Caki2 (cell line): Measurements from ENCODE around the gene CCDC137. TPM values are rescaled to one million over a fixed set of nuclear protein-coding genes. Genes with fewer than 3 reads are reported as not detected.
A peak's percentile ranks its signal among the peaks of the same experiment; 100 is the strongest.

Experiments used
- DNase-seq: peaks from one replicate; pipeline ENCODE4 v3.0.0-alpha.2; 2015; ENCODE audit warnings: low read depth
- in situ Hi-C: cut with HindIII; loops from 2 replicates; pipeline ENCODE4 v1.10.0; 2016; ENCODE audit warnings: low sequenced_read_pairs, low pct_unique_long_range_greater_than_20kb, mixed read lengths
- total RNA-seq: library from RNA; depleted of rRNA; stranded (reverse); fragments of >200 nt; shearing (Covaris generic); gene quantifications from 2 replicates; pipeline ENCODE4 v1.2.3, GENCODE V29; 2014; ENCODE audit warnings: low replicate concordance

The CCDC137 gene
- total RNA-seq, 1 experiment from 2014 or later = 39.2 TPM

DNA sequence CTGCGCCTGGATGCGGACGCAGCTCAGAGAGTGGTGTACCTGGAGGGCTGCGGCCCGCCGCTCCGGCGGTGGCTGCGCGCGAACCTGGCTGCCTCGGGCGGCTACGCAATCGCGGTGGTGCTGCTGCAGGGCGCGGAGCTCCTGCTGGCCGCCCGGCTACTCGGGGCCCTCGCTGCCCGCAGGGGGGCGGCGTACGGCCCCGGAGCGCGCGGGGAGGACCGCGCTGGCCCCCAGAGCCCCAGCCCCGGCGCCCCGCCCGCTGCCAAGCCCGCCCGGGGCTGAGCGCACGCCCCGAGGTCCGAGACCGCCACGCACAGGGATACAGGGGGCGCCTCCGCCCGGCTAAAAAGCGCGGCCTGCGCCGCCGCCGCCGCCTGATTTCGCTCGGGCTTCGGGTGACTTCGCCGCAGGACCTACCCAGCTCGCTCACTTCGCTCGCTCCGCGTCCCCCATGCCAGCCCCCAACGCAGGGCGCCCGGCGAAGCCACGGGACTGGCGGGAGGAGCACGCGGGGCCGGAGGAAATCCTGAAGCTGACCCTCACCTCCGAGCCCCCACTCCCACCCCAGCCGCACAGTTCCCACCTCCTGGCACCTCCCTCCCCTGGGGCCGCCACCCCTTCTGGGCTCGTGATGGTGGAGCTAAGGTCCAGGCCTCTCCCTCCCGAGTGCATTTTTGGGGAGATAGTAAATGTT lies 18.4 kb upstream of the CCDC137 start:
- DNase-seq = no peak
- in situ Hi-C loops = no loop called here

DNA sequence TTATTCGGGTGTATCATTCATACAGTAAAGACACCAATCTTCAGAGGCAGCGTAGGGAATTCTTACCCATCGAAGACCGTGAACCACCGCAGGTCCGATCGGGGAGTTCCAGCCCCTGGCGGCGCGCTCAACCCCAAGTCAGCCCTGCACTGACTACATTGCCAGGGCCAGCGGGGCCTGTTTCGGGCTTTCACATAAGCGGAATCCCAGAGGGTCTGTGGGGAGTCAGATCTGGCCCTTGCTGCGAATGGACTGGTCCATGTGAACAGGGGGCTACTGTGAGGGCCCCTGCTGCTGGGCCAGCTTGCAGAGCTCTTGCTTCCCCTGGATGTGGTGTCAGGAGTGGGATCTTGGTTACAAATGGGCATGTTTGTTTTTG lies 17.8 kb upstream of the CCDC137 start:
- in situ Hi-C loops = no loop called here
- no peak for DNase-seq

DNA sequence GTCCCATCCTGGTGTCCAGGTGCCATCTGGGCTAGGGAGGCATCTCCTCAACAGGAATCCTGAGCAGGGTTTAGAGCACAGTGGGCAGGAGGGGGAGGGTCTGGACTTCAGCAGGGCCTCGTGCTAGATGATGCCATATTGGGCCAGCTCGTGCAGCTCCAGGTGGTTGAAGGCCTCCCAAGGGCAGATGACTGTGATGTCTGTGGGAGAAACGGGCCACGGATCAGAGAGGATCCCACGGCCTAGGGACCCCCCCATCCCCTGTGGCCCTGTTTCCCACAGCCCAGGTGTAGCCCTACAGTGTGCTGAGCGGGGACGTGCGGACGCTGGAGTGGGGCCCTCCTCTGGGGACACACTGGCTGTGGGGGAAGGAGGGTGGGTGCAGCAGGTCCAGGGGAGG lies 15.6 kb upstream of the CCDC137 start:
- no peak for DNase-seq
- in situ Hi-C loops = no loop called here

DNA sequence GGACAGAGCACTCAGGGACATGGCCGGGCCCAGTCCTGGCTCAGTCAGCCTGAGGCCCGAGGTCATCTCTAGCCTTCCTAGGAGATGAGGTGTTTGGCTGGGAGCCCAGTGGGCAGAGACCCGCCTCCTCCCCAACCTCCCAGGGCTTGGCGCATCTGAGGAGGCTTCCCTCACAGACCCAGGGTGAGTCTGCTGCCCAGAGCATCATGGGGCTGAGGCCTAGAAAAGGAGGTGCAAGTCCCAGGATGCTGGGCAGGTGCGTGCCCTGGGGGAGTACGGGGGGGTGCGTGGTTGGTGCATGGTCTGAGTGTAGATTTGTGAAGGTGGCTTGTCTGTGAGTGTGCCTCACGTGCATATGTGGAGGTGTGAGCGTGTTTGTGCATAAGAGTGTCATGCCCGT lies 14.8 kb upstream of the CCDC137 start:
- DNase-seq = peak; percentile 80
- in situ Hi-C loops = no loop called here

DNA sequence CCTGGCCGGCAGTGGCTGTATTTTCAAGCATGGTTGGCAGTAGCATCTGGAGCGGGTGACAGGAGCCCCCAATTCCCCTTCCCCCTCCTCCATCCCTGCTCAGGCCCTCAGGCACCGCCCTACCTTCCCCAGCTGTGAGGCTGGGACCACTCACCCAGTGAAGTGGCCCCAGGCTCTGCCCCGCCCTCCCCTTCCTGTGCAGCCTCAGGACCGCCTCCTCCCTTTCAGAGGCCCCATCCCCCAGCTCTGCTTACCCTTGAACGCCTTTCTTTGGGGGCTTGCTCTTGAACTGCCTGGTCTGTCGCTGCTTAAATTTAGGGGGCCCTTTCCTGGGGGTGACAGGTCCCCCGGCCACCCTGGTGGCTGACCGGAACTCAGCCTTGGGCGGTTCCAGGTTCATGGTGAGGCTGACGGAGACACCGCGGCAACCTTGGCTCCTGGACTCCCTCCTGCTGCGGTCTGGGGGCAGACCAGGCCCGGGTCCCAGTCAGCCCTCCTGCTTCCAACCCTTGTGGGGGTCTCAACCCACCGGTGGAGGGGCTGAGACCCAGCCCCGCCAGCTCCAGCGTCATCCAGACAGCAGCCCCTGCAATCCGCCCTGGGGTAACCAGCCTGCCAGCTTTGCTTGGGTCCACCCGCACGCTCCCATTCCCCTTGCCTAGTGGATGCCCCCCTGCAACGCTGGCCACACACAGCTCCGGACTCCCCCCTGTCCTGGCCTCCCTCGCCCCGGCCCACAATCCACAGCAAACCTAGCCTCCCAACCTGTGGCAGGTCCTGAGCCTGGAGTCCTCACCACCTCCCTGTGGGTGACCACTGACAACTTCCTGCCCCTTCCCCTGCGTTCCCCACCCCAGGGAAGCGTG lies 13.4 kb upstream of the CCDC137 start:
- no peak for DNase-seq
- in situ Hi-C loops = no loop called here

DNA sequence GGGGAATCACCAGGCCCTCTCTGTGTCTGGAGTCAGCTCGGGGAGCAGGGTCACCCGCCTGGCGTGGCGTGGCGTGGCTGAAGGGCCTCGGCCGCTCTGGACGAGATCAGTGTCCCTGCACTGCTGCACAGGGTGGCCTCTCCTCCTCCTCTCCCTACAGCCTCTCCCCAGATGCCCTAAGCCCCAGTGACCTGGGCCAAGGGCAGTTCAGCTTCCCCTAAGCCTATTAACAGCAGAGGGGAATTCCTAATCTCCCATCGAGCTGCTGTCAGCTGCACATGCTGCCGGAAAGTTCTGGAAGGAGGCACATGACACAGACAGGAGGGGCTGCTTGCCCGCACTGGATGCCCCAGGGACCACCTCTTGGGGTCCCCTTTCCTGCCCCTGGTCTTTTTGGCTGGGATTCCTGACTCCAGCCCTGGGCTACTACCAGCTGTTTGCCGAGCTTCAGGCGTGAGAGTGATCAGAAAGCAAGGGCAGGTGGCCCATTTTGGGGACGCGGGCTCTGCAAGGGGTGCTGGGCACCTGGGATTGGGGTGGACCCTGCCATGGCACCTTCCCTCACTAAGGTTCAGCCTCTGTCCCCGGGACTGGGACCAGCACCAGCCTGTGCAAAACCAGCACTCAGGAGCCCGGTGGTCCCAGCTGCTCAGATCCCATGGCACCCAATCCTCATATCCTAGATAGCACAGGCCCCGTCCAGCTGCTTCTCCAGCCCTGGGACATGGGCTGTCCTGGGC lies 11.0 kb upstream of the CCDC137 start:
- DNase-seq = no peak
- in situ Hi-C loops = no loop called here

DNA sequence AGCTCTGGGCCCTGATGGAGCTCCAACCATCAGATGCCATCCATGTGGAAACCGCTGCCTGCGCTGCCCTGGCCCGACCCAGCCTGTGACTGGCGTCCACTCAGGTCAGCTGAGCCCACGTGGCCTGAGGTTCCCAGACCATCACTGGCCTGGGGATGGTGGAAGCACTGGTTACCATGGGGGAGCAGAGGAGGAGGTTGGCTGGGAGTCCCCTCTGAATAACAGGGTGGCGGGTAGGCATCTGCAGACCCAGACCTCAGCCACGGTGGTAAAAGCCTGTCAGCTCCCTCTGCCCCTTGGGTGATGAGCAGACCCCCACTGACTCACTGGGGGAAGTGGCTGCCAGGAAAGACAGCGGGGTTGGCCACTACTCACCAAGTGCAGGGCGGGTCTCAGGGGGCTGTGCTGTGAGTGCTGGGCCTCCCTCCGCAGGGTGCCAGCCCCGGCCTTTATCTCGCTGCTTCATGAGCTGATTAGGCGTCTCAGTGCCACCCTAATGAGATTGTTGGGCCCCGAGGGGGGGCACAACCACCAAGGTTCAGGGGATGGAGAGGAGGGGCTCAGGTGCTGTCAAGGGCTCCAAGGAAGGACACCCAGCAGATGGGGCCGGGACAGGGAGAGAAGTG lies 10.3 kb upstream of the CCDC137 start, which contains the start of gene PDE6G:
Gene PDE6G, minus strand, starts transcription at position 425 of the 626 bp plus-strand sequence. CDS start 3,237 bp downstream, outside the sequence.
- no peak for DNase-seq
- in situ Hi-C loops = no loop called here

DNA sequence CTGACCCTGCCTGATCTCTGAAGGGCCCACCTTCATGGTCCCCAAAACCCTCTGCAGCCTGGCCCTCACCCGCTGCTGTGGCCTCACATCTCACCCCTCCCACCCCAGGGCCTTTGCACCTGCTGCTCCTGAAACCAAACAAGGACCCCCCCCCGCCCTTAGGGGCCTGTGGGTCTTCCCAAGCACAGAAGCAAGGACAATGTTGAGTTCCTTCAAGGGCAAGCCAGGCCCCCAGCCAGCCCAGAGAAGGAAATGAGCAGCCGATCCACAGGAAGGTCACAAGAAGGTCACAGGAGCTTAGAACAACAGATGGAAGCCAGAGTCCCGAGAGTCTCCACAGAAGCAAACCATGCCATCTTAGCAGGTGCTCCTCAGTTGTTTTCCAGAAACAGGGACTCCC lies 9.7 kb upstream of the CCDC137 start:
- in situ Hi-C loops = no loop called here
- no peak for DNase-seq

DNA sequence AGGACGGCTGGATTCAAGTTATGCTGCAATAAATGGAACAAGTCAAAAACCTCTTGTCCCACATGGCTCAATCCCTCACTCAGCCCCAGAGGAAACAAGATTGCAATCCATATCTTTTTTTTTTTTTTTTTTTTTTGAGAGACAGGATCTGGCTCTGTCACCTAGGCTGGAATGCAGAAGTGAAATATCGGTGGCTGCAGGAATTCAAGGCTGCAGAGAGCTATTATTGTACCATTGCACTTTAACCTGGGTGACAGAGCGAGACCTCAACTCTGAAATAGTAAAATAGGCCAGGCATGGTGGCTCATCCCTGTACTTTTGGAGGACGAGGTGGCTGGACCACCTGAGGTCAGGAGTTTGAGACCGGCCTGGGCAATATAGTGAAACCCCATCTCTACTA lies 7.5 kb upstream of the CCDC137 start:
- in situ Hi-C loops = no loop called here
- no peak for DNase-seq

DNA sequence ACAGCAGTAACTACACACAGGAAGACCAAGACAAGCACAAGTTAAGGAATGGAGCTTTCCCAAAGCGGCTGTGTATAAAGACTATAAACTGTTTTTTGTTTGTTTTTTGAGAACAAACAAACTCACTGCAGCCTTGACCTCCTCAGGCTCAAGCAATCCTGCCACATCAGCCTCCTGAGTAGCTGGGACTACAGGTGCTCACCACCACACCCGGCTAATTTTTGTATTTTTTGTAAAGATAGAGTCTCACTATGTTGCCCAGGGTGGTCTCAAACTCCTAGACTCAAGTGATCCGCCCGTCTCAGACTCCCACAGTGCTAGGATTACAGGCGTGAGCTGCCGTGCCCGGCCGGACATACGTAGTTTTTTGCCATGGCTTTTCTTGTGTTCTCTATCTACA lies 6.1 kb upstream of the CCDC137 start:
- in situ Hi-C loops = no loop called here
- DNase-seq = no peak

DNA sequence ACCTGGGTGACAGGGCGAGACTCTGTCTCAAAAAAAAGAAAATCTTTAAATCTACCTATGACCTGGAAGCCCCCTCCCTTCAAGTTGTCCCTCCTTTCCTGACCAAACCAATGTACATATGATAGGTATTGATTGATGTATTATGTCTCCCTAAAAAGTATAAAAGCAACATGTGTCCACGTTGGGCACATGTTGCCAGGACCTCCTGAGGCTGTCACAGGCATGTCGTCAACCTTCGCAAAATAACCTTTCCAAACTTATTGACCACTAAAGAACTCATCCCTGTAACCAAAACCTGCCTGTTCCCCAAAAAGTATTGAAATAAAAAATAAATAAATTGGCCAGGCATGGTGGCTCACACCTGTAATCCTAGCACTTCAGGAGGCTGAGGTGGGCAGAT lies 4.5 kb upstream of the CCDC137 start:
- DNase-seq = no peak
- in situ Hi-C loops = no loop called here

DNA sequence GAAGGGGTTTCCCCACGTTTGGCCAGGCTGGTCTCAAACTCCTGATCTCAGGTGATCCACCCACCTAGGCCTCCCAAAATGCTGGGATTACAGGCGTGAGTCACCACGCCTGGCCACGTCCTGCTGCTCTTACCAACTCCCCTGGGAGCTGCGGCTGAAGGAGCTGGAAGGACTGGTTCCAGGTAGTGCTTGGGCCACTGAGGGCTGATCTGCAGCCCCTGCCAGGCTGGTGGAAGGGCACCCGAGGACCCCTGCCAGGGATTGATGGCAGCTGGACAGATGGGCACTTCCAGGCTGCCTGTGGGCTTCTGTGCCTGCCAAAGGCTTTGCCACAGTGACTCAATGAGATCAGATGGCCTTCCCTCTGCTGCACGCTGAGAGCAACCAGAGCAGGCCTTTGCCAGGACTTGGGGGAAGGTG lies 2.5 kb upstream of the CCDC137 start:
- in situ Hi-C loops = no loop called here
- DNase-seq = no peak

DNA sequence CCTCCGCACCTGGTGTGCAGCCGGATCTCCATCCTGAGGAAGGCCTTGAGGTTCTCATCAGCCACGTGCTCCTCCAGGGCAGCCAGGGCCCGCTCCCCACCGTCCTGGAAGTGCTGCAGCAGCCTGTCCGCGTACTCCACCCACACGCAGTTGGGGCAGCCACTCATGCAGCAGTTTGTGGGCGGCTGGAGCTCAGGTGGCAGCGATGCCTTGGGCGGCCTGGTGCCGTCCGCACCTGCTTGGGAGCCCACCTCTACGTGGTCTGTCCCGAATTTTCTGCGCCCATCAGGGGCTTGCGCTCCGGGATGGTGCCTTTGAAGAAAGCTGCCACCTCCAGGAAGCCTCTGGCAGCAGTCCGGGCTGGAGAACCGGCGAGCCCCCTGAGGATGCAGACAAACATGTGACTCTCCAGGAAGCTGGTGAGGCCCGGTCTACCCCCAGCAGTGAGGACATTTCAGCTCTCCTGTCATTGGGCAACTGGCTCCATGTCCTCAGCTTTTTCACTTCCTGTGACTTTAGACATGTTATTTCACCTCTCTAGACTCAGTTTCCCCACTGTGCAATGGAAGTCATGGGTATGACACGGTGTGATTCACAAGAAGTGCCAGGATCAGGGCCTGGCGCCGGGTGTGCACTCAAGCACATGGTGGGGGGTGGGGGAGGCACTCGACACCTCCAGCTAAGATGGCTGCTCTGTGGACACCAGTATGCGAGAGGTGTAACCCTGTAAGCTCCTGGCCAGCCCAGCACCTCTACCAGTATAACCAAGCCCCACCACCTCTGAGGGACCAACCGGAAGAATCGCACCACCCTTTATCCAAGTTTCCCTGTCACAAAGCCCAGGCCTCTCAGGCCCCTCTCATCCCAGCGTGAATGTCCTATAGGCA lies 1.1 kb upstream of the CCDC137 start:
- DNase-seq = peak; percentile 36
- in situ Hi-C loops = no loop called here

DNA sequence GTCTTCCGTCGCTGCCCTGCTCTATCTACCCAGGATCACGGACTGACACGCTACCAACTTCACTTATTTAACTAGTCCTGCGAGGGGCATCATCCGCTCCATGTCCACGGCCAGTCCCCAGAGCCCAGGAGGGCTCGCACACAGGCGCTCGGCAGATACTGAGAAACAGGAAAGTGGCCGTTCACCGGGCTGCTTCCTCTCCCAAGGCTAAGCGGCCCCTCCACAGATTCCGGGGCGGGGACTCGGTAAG lies 520 bp upstream of the CCDC137 start:
- in situ Hi-C loops = no loop called here
- DNase-seq = no peak

DNA sequence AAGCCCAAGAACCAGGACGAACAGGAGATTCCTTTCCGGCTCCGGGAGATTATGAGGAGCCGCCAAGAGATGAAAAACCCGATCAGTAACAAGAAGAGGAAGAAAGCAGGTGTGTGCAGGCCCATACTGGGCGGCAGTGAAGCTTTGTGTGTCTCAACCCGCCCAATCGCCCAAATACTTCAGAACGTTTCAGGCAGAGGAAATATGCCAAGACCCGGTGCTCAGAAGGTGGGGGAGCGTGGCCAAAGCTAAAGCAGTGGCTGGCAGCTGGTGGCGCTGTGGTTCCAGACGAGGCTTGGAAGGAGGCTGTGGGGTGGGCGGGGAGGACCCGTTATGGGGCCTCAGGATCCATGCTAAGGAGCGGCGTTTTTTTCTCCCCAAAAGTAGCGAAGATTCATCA lies 1.2 kb downstream of the CCDC137 start:
- in situ Hi-C loops = no loop called here
- no peak for DNase-seq

DNA sequence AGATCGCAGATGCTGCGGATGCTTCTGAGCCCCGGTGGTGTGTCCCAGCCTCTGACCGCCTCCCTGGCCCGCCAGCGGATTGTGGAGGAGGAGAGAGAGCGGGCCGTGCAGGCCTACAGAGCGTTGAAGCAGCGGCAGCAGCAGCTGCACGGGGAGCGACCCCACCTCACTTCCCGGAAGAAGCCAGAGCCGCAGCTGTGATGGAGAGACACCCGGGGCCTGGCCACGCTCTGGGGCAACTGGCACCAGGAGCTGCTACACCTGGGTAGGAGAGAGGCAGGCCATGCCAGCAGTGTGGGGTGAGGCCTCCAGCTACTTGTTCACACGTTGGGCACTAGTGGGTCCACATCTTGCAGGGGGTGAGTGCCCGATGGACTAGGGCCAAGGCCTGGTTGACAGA lies 6.0 kb downstream of the CCDC137 start:
- no peak for DNase-seq
- in situ Hi-C loops = no loop called here

DNA sequence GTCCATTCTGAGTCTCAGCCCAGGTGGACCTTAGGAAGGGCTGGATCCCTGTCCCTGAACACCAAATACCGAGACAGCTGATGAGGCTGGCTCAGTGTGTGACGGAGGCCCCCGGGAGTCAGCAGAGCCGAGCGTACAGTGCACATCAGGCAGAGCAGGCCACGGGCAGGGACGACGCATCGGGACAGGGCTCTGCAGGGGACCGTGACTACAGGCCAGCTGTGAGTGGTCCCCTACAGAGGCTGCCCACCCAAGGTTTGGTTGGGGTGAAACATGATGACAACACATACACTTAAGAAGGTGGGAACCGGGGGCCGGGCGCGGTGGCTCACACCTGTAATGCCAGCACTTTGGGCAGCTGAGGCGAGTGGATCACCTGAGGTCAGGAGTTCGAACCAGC lies 6.4 kb downstream of the CCDC137 start:
- no peak for DNase-seq
- in situ Hi-C loops = no loop called here
